HG03469 (cell line): Measurements from ENCODE around the gene CHMP1B.
A peak's percentile ranks its signal among the peaks of the same experiment; 100 is the strongest.

Experiments
- ATAC-seq: cut with Tn5 transposase; IDR thresholded peaks from one replicate; pipeline ENCODE4 v1.9.1; 2021; ENCODE audit warnings: mild to moderate bottlenecking, moderate library complexity, moderate number of reproducible peaks; ENCODE audit not compliant: unreplicated experiment

Gene CHMP1B

GRCh38 chr18:11851146-11851805 is at the start of gene CHMP1B:
CHMP1B (plus strand) TSS chr18:11851413; CDS start chr18:11851512, 99 bp downstream.
- peak; percentile 88 for ATAC-seq

- no peak for ATAC-seq
Observed at GRCh38 chr18:11801573-11801972, 49.6 kb upstream of the CHMP1B start.

GRCh38 chr18:11802158-11802557 is 49.1 kb upstream of the CHMP1B start:
- no peak for ATAC-seq

- no peak for ATAC-seq
Observed at GRCh38 chr18:11802586-11802985, 48.6 kb upstream of the CHMP1B start.

GRCh38 chr18:11807233-11807632 is 44.0 kb upstream of the CHMP1B start:
- no peak for ATAC-seq

GRCh38 chr18:11808001-11808855 is 43.0 kb upstream of the CHMP1B start:
- no peak for ATAC-seq

- no peak for ATAC-seq
Observed at GRCh38 chr18:11809895-11810294, 41.3 kb upstream of the CHMP1B start.

GRCh38 chr18:11810379-11810778 is 40.8 kb upstream of the CHMP1B start:
- ATAC-seq = no peak

GRCh38 chr18:11811009-11811408 is 40.2 kb upstream of the CHMP1B start:
- no peak for ATAC-seq

GRCh38 chr18:11817229-11817628 is 34.0 kb upstream of the CHMP1B start:
- no peak for ATAC-seq

GRCh38 chr18:11818486-11819203 is 32.6 kb upstream of the CHMP1B start:
- ATAC-seq = no peak

GRCh38 chr18:11819938-11820337 is 31.3 kb upstream of the CHMP1B start:
- ATAC-seq = no peak

GRCh38 chr18:11820697-11821096 is 30.5 kb upstream of the CHMP1B start:
- ATAC-seq = no peak

GRCh38 chr18:11821208-11821607 is 30.0 kb upstream of the CHMP1B start:
- ATAC-seq = no peak

- no peak for ATAC-seq
Observed at GRCh38 chr18:11821643-11822237, 29.5 kb upstream of the CHMP1B start.

- no peak for ATAC-seq
Observed at GRCh38 chr18:11823545-11823944, 27.7 kb upstream of the CHMP1B start.

GRCh38 chr18:11826836-11827235 is 24.4 kb upstream of the CHMP1B start:
- ATAC-seq = no peak

GRCh38 chr18:11828786-11829432 is 22.3 kb upstream of the CHMP1B start:
- ATAC-seq = no peak

- no peak for ATAC-seq
Observed at GRCh38 chr18:11830585-11830984, 20.6 kb upstream of the CHMP1B start.

- ATAC-seq = no peak
Observed at GRCh38 chr18:11831921-11832320, 19.3 kb upstream of the CHMP1B start.

- no peak for ATAC-seq
Observed at GRCh38 chr18:11834772-11835171, 16.4 kb upstream of the CHMP1B start.
